HG03066 (cell line): ENCODE results near the gene ACER2.
A peak's percentile ranks its signal among the peaks of the same experiment; 100 is the strongest.
"Not testable (repeated sequence)": the region's sequence is repeated elsewhere in the genome, so short reads cannot be mapped to it uniquely, and the experiment has no call there.

Source experiments
- ATAC-seq: cut with Tn5 transposase; IDR thresholded peaks from one replicate; pipeline ENCODE4 v1.9.1; 2021; ENCODE audit warnings: low read depth; ENCODE audit not compliant: unreplicated experiment

Gene ACER2

DNA sequence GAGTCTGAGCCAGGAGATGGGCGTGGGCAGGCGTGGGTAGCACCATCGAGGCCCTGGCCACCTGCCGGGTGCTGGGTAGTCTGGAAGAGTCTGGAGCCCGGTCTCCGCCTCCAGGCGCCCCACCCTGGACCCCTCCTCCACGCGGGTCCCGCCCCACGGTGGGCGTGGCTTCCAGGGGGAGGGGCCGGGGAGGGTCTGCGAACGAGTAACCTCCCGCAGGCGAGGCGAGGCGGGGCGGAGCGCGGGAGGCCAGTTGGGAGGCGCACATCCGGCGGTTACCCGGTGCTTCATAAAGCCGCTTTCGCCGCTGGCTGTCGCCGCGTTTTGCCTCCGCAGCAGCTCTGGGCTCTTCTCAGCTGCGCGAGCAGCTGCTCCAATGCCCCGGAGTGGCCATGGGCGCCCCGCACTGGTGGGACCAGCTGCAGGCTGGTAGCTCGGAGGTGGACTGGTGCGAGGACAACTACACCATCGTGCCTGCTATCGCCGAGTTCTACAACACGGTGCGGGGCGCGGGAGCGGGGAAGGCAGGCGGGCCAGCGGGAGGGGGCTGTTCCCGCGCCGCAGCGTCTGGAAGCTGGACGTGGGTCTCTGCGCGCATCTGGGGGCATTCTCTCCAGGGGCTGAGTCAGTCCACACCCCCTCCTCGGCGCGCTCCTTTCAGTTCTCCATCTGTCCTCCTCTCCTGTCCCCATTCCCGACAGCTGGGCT lies at the start of gene ACER2:
Gene ACER2 (plus strand): TSS at position 317 of the 708 bp plus-strand sequence. CDS start 76 bp downstream, at position 393.
- ATAC-seq, result peak; percentile 94

DNA sequence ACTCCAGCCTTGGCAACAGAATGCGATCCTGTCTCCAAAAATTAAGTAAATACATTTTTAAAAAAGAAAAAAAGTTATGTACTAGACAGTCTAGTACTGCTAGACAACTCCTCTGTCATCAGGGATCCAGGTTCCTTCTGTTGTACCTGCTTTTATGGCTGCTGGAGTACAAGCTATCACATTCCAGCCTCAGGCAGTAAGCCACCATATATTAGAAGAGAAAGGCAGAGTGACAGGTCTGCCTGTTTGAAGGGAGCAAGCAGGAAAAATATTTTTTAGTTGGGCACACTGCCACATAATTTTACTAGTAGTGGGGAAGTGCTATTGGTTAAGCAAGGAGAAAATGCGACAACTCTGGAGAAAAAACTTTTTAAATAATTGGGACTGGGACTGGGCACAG lies 39.7 kb upstream of the ACER2 start:
- ATAC-seq, result no peak

- ATAC-seq, result no peak
Observed at GRCh38 chr9:19371942-19372341, 36.9 kb upstream of the ACER2 start.

- no peak for ATAC-seq
Observed at GRCh38 chr9:19372567-19372966, 36.2 kb upstream of the ACER2 start.

DNA sequence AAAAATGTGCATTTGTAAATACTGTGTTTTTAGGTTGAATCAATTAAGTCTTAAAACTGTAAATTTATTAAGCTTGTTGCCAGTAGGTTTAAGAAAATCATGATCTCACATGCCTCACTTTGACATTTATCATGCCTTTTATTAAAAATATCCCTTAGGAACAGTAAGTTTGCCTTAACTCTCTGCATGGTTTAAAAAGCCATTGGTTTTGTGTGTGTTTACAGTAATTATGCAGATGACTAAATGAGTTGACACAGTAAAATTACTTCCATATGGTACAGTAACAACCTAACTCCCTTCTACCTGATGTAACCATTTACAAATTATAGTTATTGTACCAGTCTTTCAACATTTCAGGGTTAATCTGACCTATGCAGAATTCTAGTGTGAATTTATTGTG lies 35.3 kb upstream of the ACER2 start:
- ATAC-seq, result no peak

GRCh38 chr9:19375538-19375937 lies 33.3 kb upstream of the ACER2 start:
- ATAC-seq, result no peak

- no peak for ATAC-seq
Observed at GRCh38 chr9:19376931-19377330, 31.9 kb upstream of the ACER2 start.

DNA sequence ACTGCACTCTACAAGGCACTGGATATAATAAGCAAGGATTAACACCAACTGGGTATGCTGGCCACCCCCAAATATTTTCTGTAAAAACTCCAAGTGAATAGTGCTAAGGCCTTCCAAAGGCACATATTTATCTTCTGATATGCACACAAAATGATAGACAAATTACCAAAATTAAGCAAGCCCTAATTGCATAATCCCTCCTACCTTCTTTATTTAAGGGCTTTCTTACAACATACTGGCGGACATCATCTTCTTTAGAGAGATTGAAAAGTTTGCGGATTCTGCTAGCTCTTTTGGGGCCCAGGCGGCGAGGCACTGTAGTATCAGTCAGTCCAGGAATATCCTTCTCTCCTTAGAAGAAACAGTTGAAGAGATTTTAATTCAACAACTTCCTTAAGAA lies 30.6 kb upstream of the ACER2 start:
- ATAC-seq, result no peak

- no peak for ATAC-seq
Observed at GRCh38 chr9:19378647-19379046, 30.2 kb upstream of the ACER2 start.

DNA sequence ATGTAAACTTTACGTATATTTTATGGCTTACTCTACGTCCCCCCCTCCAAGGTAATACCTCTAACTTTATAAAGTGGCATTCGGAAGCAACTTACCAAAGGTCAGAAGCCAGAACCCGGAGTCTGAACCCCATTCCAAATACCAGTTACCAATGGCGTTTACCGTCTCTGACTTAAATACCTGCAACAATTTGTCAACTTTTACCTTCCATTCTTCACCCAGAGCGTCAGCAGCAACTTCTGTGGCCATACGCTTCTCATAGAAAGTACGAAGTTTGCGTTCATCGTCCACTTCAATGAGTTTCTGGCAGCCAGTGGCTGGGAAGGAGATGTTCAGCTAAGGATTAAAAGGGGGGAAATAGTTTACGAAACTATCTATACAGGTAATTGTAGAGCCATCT lies 29.5 kb upstream of the ACER2 start:
- no peak for ATAC-seq

GRCh38 chr9:19379697-19380046 lies 29.1 kb upstream of the ACER2 start:
- peak; percentile 31 for ATAC-seq

- no peak for ATAC-seq
Observed at GRCh38 chr9:19380826-19381075, 28.1 kb upstream of the ACER2 start.

DNA sequence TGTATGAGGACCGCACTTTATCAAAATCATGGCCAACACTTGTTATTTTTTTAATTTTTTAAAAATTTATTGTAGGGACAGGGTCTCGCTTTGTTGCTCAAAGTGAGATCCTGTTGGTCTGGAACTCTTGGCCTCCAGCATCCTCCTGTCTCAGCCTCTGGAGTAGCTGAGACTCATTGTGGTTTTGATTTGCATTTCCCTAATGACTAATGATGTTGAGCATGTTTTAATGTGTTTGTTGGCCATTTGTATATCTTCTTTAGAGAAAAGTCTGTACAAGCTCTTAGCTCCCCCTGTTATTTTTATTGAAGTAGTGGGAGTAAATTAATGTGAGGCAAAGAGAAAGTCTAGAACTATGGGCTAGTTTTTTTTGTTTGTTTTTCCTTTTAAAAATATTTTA lies 27.2 kb upstream of the ACER2 start:
- no peak for ATAC-seq

DNA sequence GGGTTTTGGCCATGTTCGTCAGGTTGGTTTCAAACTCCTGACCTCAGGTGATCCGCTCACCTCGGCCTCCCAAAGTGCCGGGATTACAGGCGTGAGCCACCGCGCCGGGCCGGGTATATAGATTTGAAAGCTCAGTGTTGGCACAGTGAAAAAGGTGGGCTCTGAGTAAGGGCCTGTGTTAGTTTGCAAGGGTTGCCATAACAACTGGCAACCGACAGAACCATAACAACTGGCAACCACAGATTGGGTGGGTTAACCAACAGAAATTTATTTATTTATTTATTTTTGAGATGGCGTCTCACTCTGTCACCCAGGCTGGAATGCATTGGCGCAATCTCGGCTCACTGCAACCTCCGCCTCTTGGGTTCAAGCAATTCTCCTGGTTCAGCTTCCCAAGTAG lies 23.6 kb upstream of the ACER2 start:
- not testable (repeated sequence) for ATAC-seq

DNA sequence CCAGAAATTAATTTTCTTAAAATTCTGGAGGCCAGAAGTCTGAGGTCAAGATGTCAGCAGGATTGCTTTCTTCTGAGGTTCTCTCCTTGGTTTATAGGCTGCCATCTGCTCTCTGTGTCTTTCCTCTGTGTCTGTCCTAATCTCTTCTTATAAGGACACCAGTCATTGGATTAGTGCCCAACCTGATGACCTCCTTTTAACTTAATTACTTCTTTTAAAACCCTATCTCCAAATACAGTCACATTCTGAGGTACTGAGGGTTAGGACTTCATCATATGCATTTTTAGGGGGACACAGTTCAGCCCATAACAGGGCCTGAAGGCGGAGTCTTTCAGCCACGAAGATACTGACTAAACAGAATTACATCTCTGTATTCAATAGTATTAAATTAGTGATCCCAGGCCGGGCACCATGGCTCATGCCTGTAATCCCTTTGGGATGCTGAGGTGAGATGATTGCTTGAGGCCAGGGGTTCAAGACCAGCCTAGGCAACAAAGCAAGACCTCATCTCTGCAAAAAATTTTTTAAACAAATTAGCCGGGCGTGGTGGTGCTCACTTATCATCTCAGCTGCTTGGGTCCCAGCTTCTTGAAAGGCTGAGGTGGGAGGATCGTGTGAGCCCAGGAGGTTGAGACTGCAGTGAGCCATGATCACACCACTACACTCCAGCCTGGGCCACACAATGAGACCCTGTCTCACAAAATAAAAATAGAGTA lies 22.9 kb upstream of the ACER2 start:
- no peak for ATAC-seq

GRCh38 chr9:19386502-19387044 lies 22.2 kb upstream of the ACER2 start:
- no peak for ATAC-seq

GRCh38 chr9:19387317-19387716 lies 21.5 kb upstream of the ACER2 start:
- no peak for ATAC-seq

- ATAC-seq, result not testable (repeated sequence)
Observed at GRCh38 chr9:19389539-19389938, 19.3 kb upstream of the ACER2 start.

GRCh38 chr9:19397845-19398244 lies 11.0 kb upstream of the ACER2 start:
- ATAC-seq, result no peak

DNA sequence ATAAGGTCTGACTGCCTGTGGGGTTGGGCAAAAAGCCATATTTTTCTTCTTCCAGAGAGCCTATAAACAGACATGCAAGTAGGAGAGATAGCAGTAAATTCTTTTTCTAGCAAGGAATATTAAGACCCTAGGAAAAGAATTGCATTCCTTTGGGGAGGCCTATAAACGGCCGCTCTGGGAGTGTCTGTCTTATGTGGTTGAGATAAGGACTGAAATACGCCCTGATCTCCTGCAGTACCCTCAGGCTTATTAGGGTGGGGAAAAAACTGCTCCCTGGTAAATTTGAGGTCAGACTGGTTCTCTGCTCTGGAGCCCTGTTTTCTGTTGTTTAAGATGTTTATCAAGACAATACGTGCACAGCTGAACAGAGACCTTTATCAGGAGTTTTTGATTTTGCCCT lies 5.6 kb upstream of the ACER2 start:
- ATAC-seq, result not testable (repeated sequence)

DNA sequence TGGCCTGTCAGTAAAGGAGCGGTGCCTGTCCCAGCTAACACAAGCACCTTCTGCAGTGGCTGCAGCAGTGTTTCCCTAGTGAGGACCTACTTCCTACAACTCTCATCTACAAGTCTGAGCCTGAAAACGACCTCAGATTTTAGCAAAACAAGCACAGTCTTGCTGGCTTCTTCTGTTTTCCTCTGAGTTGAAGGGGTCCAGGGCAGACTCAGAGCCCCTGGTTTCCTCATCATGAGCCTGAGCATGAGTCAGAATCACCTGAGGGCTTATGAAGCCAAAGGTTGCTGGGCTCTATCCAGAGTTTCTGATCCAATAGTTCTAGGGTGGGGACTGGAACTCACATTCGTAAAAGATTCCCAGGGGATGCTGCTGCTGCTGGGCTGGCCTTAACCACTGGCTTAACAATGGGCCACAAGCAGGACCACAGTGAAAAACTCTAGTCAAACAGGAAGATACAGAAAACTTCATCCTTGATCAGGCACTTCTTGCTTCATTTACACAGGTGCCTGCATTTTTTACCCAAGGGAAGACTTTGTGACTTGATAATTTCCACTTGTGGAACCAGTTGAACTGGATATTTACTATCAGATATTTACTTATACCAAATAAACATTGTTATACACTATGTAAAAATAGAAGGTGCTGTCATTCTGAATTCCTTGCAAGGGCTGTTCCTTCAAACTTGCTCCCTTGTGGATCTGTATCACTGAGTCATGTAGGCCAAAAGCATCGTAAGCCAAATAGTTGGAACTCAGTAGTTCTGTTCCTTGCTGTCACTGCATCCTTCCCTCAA lies 4.3 kb upstream of the ACER2 start:
- ATAC-seq, result no peak

GRCh38 chr9:19405771-19406170 lies 3.0 kb upstream of the ACER2 start:
- no peak for ATAC-seq
